Left cardiac atrium (tissue), 4 donors: Measurements from ENCODE around the gene CYB5R2. TPM values are rescaled to one million over a fixed set of nuclear protein-coding genes. Genes with fewer than 3 reads are reported as not detected.

ENCODE experiments used
- ATAC-seq, 2 donors: fragments of 200-7000 bp; cut with Tn5 transposase; one replicate each; pipeline ENCODE4 v1.9.1; 2020; ENCODE audit warnings: mild to moderate bottlenecking in 2 of 2, moderate library complexity in 2 of 2
- DNase-seq: peaks from one replicate; pipeline ENCODE4 v3.0.0-alpha.2; 2020
- intact Hi-C, 2 donors: fragments of 100-400 bp; cut with DNase I; formaldehyde crosslinking; loops; one replicate each; pipeline versions ENCODE4 v1.14.1 to v1.15.1; 2022 to 2023
- long read RNA-seq: library from polyadenylated mRNA; unstranded; transcript quantifications from one replicate; pipeline ENCODE4 v2.0.0, GENCODE V29; 2021
- total RNA-seq, 2 donors: library from RNA; stranded (reverse); fragmentation: NEBNext Ultra II Directional; extraction: Animal tissue kit (Norgen Biotek cat#: 25700); gene quantifications; one replicate each; pipeline ENCODE4 v1.2.1, GENCODE V29; 2021
- donor health status: DM: no; HTN: yes; CAD: no.
- donor health status: DM: no; HTN: yes; CAD: no; lungs with severe emphysema.
- donor health status: DM: yes; HTN: yes; CAD: no.
- donor health status: Dilated cardiomyopathy.

CYB5R2 gene
- 1 to 10 TPM; 3.3 to 3.7 TPM for total RNA-seq
- long read RNA-seq, partial matches to known transcripts, result 0 of 3 reads
- long read RNA-seq, other reads (novel, unspliced or antisense), result 2 of 3 reads

GRCh38 chr11:7672960-7673723, at the start of gene CYB5R2:
Gene CYB5R2 (minus strand): TSS chr11:7673500. CDS start chr11:7672825, 675 bp downstream.
- peak; percentile 91 to 94 for ATAC-seq
- DNase-seq, result peak; percentile 79
- intact Hi-C loops, result no loop called here

- no peak for ATAC-seq
- intact Hi-C loops, result no loop called here
- no peak for DNase-seq
These were observed 41.5 kb upstream of the CYB5R2 start for GRCh38 chr11:7714786-7715185.

- intact Hi-C loops, result no loop called here
- ATAC-seq, result no peak
- DNase-seq, result no peak
These were observed 33.1 kb upstream of the CYB5R2 start, which contains the start of gene OVCH2 for GRCh38 chr11:7706377-7706776. Gene OVCH2 (minus strand): TSS chr11:7706477. CDS start chr11:7706394, 83 bp downstream.

GRCh38 chr11:7703740-7704139, 30.4 kb upstream of the CYB5R2 start:
- ATAC-seq (peak; percentile 50 to 74), DNase-seq (no peak)
- intact Hi-C loops, result no loop called here

GRCh38 chr11:7696424-7696823, 23.1 kb upstream of the CYB5R2 start:
- intact Hi-C loops, result no loop called here
- ATAC-seq (no peak), DNase-seq (no peak)

GRCh38 chr11:7694235-7694634, 20.9 kb upstream of the CYB5R2 start:
- intact Hi-C loops, result loop anchor here in 1 of 2 donors (5.0 kb wide), 1 partner anchor 597 kb away; no protein-coding TSS in a partner anchor
- no peak for ATAC-seq
- DNase-seq, result no peak

GRCh38 chr11:7692426-7692825, 19.1 kb upstream of the CYB5R2 start:
- intact Hi-C loops, result loop anchor here in 1 of 2 donors (5.0 kb wide), 1 partner anchor 595 kb away; no protein-coding TSS in a partner anchor
- DNase-seq, result no peak
- ATAC-seq, result no peak

GRCh38 chr11:7691759-7692350, 18.6 kb upstream of the CYB5R2 start:
- intact Hi-C loops, result loop anchor here in 1 of 2 donors (5.0 kb wide), 1 partner anchor 595 kb away; no protein-coding TSS in a partner anchor
- peak in 1 of 2 donors; percentile 48 for ATAC-seq
- no peak for DNase-seq

GRCh38 chr11:7690648-7691047, 17.3 kb upstream of the CYB5R2 start:
- intact Hi-C loops, result loop anchor here in 1 of 2 donors (5.0 kb wide), 1 partner anchor 593 kb away; no protein-coding TSS in a partner anchor
- ATAC-seq, result no peak

GRCh38 chr11:7689239-7689638, 15.9 kb upstream of the CYB5R2 start:
- no peak for DNase-seq
- ATAC-seq, result no peak
- intact Hi-C loops, result loop anchor here in 1 of 2 donors (5.0 kb wide), 1 partner anchor 592 kb away; no protein-coding TSS in a partner anchor

More at GRCh38 chr11:7690648-7691047, 17.3 kb upstream of the CYB5R2 start:
- DNase-seq, result no peak

GRCh38 chr11:7688238-7688826, 15.0 kb upstream of the CYB5R2 start:
- DNase-seq (no peak), ATAC-seq (peak in 1 of 2 donors; percentile 36)
- intact Hi-C loops, result loop anchor here in 1 of 2 donors (5.0 kb wide), 1 partner anchor 591 kb away; no protein-coding TSS in a partner anchor

- DNase-seq (no peak), ATAC-seq (no peak)
- intact Hi-C loops, result loop anchor here in 1 of 2 donors (5.0 kb wide), 1 partner anchor 590 kb away; no protein-coding TSS in a partner anchor
These were observed 14.1 kb upstream of the CYB5R2 start for GRCh38 chr11:7687386-7687785.

GRCh38 chr11:7686761-7687160, 13.5 kb upstream of the CYB5R2 start:
- intact Hi-C loops, result loop anchor here in 1 of 2 donors (5.0 kb wide), 1 partner anchor 589 kb away; no protein-coding TSS in a partner anchor
- DNase-seq (no peak), ATAC-seq (no peak)

- intact Hi-C loops, result no loop called here
- DNase-seq (no peak), ATAC-seq (no peak)
These were observed 10.3 kb upstream of the CYB5R2 start for GRCh38 chr11:7683571-7683970.

- ATAC-seq (no peak), DNase-seq (no peak)
- intact Hi-C loops, result no loop called here
These were observed 4.5 kb upstream of the CYB5R2 start for GRCh38 chr11:7677796-7678201.

GRCh38 chr11:7677071-7677470, 3.8 kb upstream of the CYB5R2 start:
- ATAC-seq (no peak), DNase-seq (no peak)
- intact Hi-C loops, result no loop called here

- intact Hi-C loops, result no loop called here
- DNase-seq (no peak), ATAC-seq (no peak)
These were observed 2.3 kb upstream of the CYB5R2 start for GRCh38 chr11:7675631-7676030.

- peak; percentile 48 for DNase-seq
- peak; percentile 56 to 84 for ATAC-seq
- intact Hi-C loops, result no loop called here
These were observed 579 bp upstream of the CYB5R2 start for GRCh38 chr11:7673724-7674434.
